Endothelial cell of umbilical vein (primary cell): ENCODE measurements around the gene CDH1.

Experiments used
- CTCF ChIP-seq, 2 donors: IDR thresholded peaks; 1 replicate in 1 of 2; 2 replicates in 1 of 2; pipeline ENCODE4 v1.5.1; 2011; ENCODE audit warnings: low read length in 2 of 2, mild to moderate bottlenecking in 2 of 2, moderate library complexity in 2 of 2, control low read depth in 1 of 2, inconsistent platforms in 1 of 2, low read depth in 1 of 2; ENCODE audit not compliant: insufficient read depth in 1 of 2; ENCODE audit errors: extremely low read depth in 1 of 2
- EZH2 ChIP-seq: IDR thresholded peaks from 2 replicates; pipeline ENCODE4 v1.6.1; 2012; ENCODE audit warnings: borderline replicate concordance, low read depth, mild to moderate bottlenecking, moderate library complexity, low read length, inconsistent platforms; ENCODE audit not compliant: severe bottlenecking
- JUN ChIP-seq: IDR thresholded peaks from 2 replicates; pipeline ENCODE4 v1.6.1; 2011; ENCODE audit warnings: borderline replicate concordance, low read depth; ENCODE audit not compliant: insufficient read length, insufficient read depth
- POLR2A ChIP-seq: IDR thresholded peaks from 2 replicates; pipeline ENCODE4 v1.6.1; 2012; ENCODE audit warnings: low read depth, mild to moderate bottlenecking, control low read depth, low read length

GRCh38 chr16:68857479-68857878, 120.4 kb downstream of the CDH1 start:
- TF ChIP-seq EZH2 (no peak), CTCF (IDR thresholded peaks at IDR 0.05; ENCODE audit: extremely low read depth in 1 of 2, insufficient read depth in 1 of 2, low read depth in 1 of 2, low read length in 2 of 2) (no peak), POLR2A (no peak), JUN (no peak)
